ENCODE data around the gene GNAI3. TPM values are rescaled to one million over a fixed set of nuclear protein-coding genes. Genes with fewer than 3 reads are reported as not detected.

The GNAI3 gene
- total RNA-seq, 2 experiments from 2014 or later: 5.1 to 5.4 TPM

GRCh38 chr1:109664671-109665070 is 116.3 kb downstream of the GNAI3 start:
- ChIA-PET POLR2A (no interaction called here), CTCF (no interaction called here)
- peaks cover 27% of the 10 kb centered on the region for H3K36me3 Mint-ChIP-seq (ENCODE audit: low read depth)
- H3K4me1 ChIP-seq (ENCODE audit: insufficient read depth, low read length): peaks cover 20% of the 10 kb centered on the region
- no peak overlapping the region for H3K4me3 ChIP-seq (ENCODE audit: low read length)
- peaks cover 17% of the 10 kb centered on the region for H3K4me1 Mint-ChIP-seq (ENCODE audit: low read depth)
- H3K27me3 Mint-ChIP-seq: no peaks in the 10 kb centered on the region
- no peak overlapping the region for H3K27ac ChIP-seq (ENCODE audit: low read depth in 1 of 2, low read length in 2 of 2)
- H3K9me3 ChIP-seq (ENCODE audit: control insufficient read depth in 1 of 2, insufficient read depth in 1 of 2, low read length in 2 of 2): no peaks in the 10 kb centered on the region
- no peaks in the 10 kb centered on the region for H3K9me3 Mint-ChIP-seq
- TF ChIP-seq CTCF (IDR thresholded peaks at IDR 0.05): no peak
- ATAC-seq (ENCODE audit: poor library complexity): no peak
- DNase-seq: no peak
- H3K27me3 ChIP-seq (ENCODE audit: control insufficient read depth in 1 of 2, insufficient read depth in 2 of 2, low read length in 2 of 2): no peaks in the 10 kb centered on the region
- H3K36me3 ChIP-seq (ENCODE audit: insufficient read depth, low read length): no peaks in the 10 kb centered on the region
- intact Hi-C loops (cut with DNase I, micrococcal nuclease): loop anchor here in 1 of 2 experiments (5.0 kb wide), 1 partner anchor 52 kb away; no protein-coding TSS in a partner anchor
- H3K4me3 Mint-ChIP-seq: no peak overlapping the region
- H3K27ac Mint-ChIP-seq: no peak overlapping the region

- POLR2A ChIA-PET: interaction anchor here (1.0 to 1.2 kb wide), 2 partner anchors 12 to 20 kb away, joined by 4 to 5 read pairs; partner anchors contain the start of genes GSTM1 and GSTM4
- no peaks in the 10 kb centered on the region for H3K36me3 ChIP-seq (ENCODE audit: insufficient read depth, low read length)
- H3K27me3 ChIP-seq (ENCODE audit: control insufficient read depth in 1 of 2, insufficient read depth in 2 of 2, low read length in 2 of 2): no peaks in the 10 kb centered on the region
- DNase-seq (peak; percentile 64 to 92 (median 80)), ATAC-seq (ENCODE audit: poor library complexity) (peak; percentile 100)
- Mint-ChIP-seq H3K27ac (peak within 1 kb of the TSS; percentile 52), H3K36me3 (ENCODE audit: low read depth) (peaks cover 5% of the 10 kb centered on the region), H3K27me3 (no peaks in the 10 kb centered on the region), H3K4me3 (peak within 1 kb of the TSS; percentile 87), H3K9me3 (no peaks in the 10 kb centered on the region), H3K4me1 (ENCODE audit: low read depth) (peaks cover 30% of the 10 kb centered on the region)
- intact Hi-C loops (cut with DNase I, micrococcal nuclease): no loop called here
- CTCF ChIA-PET: no interaction called here
- peak within 1 kb of the TSS; percentile 52 for H3K4me3 ChIP-seq (ENCODE audit: low read length)
- no peak for TF ChIP-seq CTCF (IDR thresholded peaks at IDR 0.05)
- peaks cover 22% of the 10 kb centered on the region for H3K4me1 ChIP-seq (ENCODE audit: insufficient read depth, low read length)
- H3K27ac ChIP-seq (ENCODE audit: low read depth in 1 of 2, low read length in 2 of 2): no peak within 1 kb of the TSS
- no peaks in the 10 kb centered on the region for H3K9me3 ChIP-seq (ENCODE audit: control insufficient read depth in 1 of 2, insufficient read depth in 1 of 2, low read length in 2 of 2)
These were observed 119.2 kb downstream of the GNAI3 start, which contains the start of gene GSTM2 for GRCh38 chr1:109667452-109668122. Gene GSTM2 (plus strand): TSS chr1:109668057. CDS start chr1:109668116, 59 bp downstream.

Other genes with a start within 250 kb of the GNAI3 start
- not detected for gene MYBPHL, start 241.6 kb upstream of the GNAI3 start, total RNA-seq
- under 1 TPM; 0.22 to 0.73 TPM for gene SORT1, start 150.7 kb upstream of the GNAI3 start, total RNA-seq
- gene PSMA5, start 122.2 kb upstream of the GNAI3 start, total RNA-seq: 10 to 100 TPM; 29.8 to 33.8 TPM
- gene SYPL2, start 82.1 kb upstream of the GNAI3 start, total RNA-seq: not detected
- gene ATXN7L2, start 64.7 kb upstream of the GNAI3 start, total RNA-seq: 10 to 100 TPM; 11.8 to 13.1 TPM
- gene CYB561D1, start 54.5 kb upstream of the GNAI3 start, total RNA-seq: 10 to 100 TPM; 12.0 to 15.0 TPM
- 10 to 100 TPM; 16.9 TPM for gene AMIGO1, start 38.9 kb upstream of the GNAI3 start, total RNA-seq
- gene GPR61, start 8.7 kb upstream of the GNAI3 start, total RNA-seq: under 1 TPM; 0.53 to 0.85 TPM
- gene GNAT2, start 71.0 kb downstream of the GNAI3 start, total RNA-seq: not detected
- gene AMPD2, start 71.2 kb downstream of the GNAI3 start, total RNA-seq: 100 to 1,000 TPM; 170 to 191 TPM
- 10 to 100 TPM; 17.7 to 20.7 TPM for gene GSTM4, start 107.5 kb downstream of the GNAI3 start, total RNA-seq
- gene GSTM2, start 119.4 kb downstream of the GNAI3 start, total RNA-seq: 100 to 1,000 TPM; 106 to 107 TPM
- 10 to 100 TPM; 31.9 to 36.2 TPM for gene GSTM1, start 139.2 kb downstream of the GNAI3 start, total RNA-seq
- gene GSTM5, start 163.6 kb downstream of the GNAI3 start, total RNA-seq: under 1 TPM; 0.20 to 0.36 TPM
- gene GSTM3, start 192.4 kb downstream of the GNAI3 start, total RNA-seq: 10 to 100 TPM; 14.8 to 15.4 TPM
- not detected for gene EPS8L3, start 215.3 kb downstream of the GNAI3 start, total RNA-seq